HUES48 (cell line): ENCODE measurements around the gene OR1L8.
"Not testable (repeated sequence)": the region's sequence is repeated elsewhere in the genome, so short reads cannot be mapped to it uniquely, and the experiment has no call there.

ENCODE experiments used
- H3K27ac ChIP-seq: one replicate; pipeline ENCODE4 v1.7.0; 2013; ENCODE audit warnings: low read depth, low read length, inconsistent platforms
- H3K27me3 ChIP-seq: 2 replicates; pipeline ENCODE4 v1.6.1; 2013; ENCODE audit warnings: mild to moderate bottlenecking, low read length; ENCODE audit not compliant: control insufficient read depth, insufficient read depth
- H3K36me3 ChIP-seq: 2 replicates; pipeline ENCODE4 v1.6.1; 2013; ENCODE audit warnings: low read length; ENCODE audit not compliant: control insufficient read depth, insufficient read depth
- H3K4me1 ChIP-seq: 2 replicates; pipeline ENCODE4 v1.6.1; 2013; ENCODE audit warnings: mild to moderate bottlenecking, low read length; ENCODE audit not compliant: control insufficient read depth, insufficient read depth
- H3K4me3 ChIP-seq: 2 replicates; pipeline ENCODE4 v1.5.1; 2013; ENCODE audit warnings: mild to moderate bottlenecking, low read depth, low read length
- H3K9ac ChIP-seq: 2 replicates; pipeline ENCODE4 v1.6.1; 2013; ENCODE audit warnings: mild to moderate bottlenecking, low read depth, low read length, moderate library complexity
- H3K9me3 ChIP-seq: 2 replicates; pipeline ENCODE4 v1.6.1; 2013; ENCODE audit warnings: low read length; ENCODE audit not compliant: control insufficient read depth, insufficient read depth

OR1L8 gene

DNA sequence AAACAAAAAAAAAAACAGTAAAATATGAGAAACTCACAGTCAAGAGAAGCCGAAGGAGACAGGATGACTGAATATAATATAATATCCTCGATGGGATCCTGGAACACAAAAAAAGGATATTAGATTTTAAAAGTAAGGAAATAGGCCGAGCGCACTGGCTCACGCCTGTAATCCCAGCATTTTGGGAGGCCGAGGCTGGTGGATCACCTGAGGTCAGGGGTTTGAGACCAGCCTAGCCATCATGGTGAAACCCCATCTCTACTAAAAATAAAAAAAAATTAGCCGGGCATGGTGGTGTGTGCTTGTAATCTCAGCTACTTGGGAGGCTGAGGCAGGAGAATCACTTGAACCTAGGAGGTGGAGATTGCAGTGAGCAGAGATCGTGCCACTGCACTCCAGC, at the start of gene OR1L8:
TSS of gene OR1L8 (minus strand) at position 101 of the 400 bp plus-strand sequence. CDS start 14,907 bp downstream, outside the sequence.
- not testable (repeated sequence) for H3K9ac ChIP-seq, H3K36me3 ChIP-seq, H3K27ac ChIP-seq, H3K27me3 ChIP-seq, H3K4me1 ChIP-seq, H3K4me3 ChIP-seq
- H3K9me3 ChIP-seq = peaks cover 43% of the 10 kb centered on the region

DNA sequence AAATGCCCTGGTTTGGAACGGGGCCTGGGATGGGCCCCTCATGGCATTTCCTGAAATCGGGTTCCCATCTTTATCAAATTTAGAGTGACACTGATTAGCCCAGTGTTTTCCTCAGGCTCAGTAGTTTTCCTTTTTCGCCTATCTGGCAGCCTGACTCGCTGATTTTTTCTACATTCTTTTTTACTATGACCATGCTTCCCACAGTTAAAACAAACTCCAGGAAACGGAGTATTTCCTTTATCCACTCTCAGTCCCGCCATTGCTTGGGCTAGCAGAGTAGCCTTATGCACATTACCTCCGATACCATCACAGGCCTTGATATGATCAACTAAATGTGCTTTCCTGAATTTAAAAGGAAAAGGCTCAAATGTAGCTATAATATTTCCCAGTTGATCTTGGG, 36.8 kb upstream of the OR1L8 start:
- H3K4me3 ChIP-seq = no peak overlapping the region
- peaks cover 82% of the 10 kb centered on the region for H3K9me3 ChIP-seq
- H3K27me3 ChIP-seq = no peaks in the 10 kb centered on the region
- no peak overlapping the region for H3K9ac ChIP-seq
- no peaks in the 10 kb centered on the region for H3K36me3 ChIP-seq
- H3K27ac ChIP-seq = no peak overlapping the region
- H3K4me1 ChIP-seq = no peaks in the 10 kb centered on the region

- no peak within 1 kb of the TSS for H3K9ac ChIP-seq
- no peak within 1 kb of the TSS for H3K27ac ChIP-seq
- H3K36me3 ChIP-seq = no peaks in the 10 kb centered on the region
- no peak within 1 kb of the TSS for H3K4me3 ChIP-seq
- peaks cover 76% of the 10 kb centered on the region for H3K9me3 ChIP-seq
- no peaks in the 10 kb centered on the region for H3K27me3 ChIP-seq
- H3K4me1 ChIP-seq = no peaks in the 10 kb centered on the region
Measured at GRCh38 chr9:122614362-122614761, 31.2 kb upstream of the OR1L8 start, which contains the start of gene OR1Q1. TSS of gene OR1Q1 (plus strand) at chr9:122614738. CDS start at chr9:122614738, 0 bp downstream.

- no peaks in the 10 kb centered on the region for H3K27me3 ChIP-seq
- peaks cover 81% of the 10 kb centered on the region for H3K9me3 ChIP-seq
- H3K27ac ChIP-seq = no peak overlapping the region
- no peak overlapping the region for H3K4me3 ChIP-seq
- H3K9ac ChIP-seq = no peak overlapping the region
- no peaks in the 10 kb centered on the region for H3K36me3 ChIP-seq
- H3K4me1 ChIP-seq = no peaks in the 10 kb centered on the region
Measured at GRCh38 chr9:122609804-122610203, 26.6 kb upstream of the OR1L8 start.

DNA sequence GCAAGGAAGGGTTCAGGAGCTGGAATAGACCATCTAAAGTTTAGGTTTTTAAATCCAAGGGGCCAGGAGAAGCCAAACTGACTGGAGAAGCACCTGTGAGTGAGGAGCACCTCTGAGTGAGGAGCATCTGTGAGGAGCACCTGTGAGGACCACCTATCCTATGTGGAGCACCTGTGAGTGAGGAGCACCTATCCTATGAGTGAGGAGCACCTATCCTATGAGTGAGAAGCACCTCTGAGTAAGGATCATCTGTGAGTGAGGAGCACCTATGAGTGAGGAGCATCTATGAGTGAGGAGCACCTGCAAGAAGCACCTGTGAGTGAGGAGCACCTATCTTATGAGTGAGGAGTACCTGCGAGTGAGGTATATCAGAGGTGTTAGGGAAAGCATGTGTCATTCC, 23.4 kb upstream of the OR1L8 start:
- Histone ChIP-seq H3K36me3 (no peaks in the 10 kb centered on the region), H3K27ac (no peak overlapping the region), H3K9me3 (peaks cover 87% of the 10 kb centered on the region), H3K27me3 (no peaks in the 10 kb centered on the region), H3K9ac (no peak overlapping the region), H3K4me1 (no peaks in the 10 kb centered on the region), H3K4me3 (no peak overlapping the region)

DNA sequence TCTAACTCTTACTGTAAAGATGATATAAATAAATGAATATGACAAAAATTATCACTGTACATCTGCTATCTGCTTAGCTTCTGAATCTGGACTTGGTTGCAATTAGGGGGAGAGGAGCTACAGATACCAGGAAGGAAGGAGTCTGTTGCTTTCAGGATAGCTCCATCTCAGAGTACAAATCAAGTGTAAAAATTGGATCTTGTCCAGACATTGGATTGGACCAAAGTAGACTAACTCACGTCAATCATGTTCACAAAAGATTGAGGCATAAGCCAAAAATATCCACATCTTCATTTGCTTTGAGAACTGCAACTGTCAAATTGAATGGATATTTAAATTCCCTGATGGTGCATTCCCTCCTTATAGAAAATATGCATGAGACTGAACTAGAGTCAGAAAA, 22.5 kb upstream of the OR1L8 start:
- H3K36me3 ChIP-seq = no peaks in the 10 kb centered on the region
- peaks cover 84% of the 10 kb centered on the region for H3K9me3 ChIP-seq
- no peaks in the 10 kb centered on the region for H3K4me1 ChIP-seq
- no peaks in the 10 kb centered on the region for H3K27me3 ChIP-seq
- no peak overlapping the region for H3K4me3 ChIP-seq
- H3K27ac ChIP-seq = no peak overlapping the region
- no peak overlapping the region for H3K9ac ChIP-seq

- Histone ChIP-seq H3K4me1 (no peaks in the 10 kb centered on the region), H3K36me3 (no peaks in the 10 kb centered on the region), H3K9me3 (peaks cover 57% of the 10 kb centered on the region), H3K4me3 (no peak overlapping the region), H3K27me3 (no peaks in the 10 kb centered on the region), H3K27ac (no peak overlapping the region), H3K9ac (no peak overlapping the region)
Measured at GRCh38 chr9:122580360-122580759, 2.8 kb downstream of the OR1L8 start.

GRCh38 chr9:122579874-122580273, 3.3 kb downstream of the OR1L8 start:
- Histone ChIP-seq H3K9me3 (peaks cover 62% of the 10 kb centered on the region), H3K27ac (no peak overlapping the region), H3K27me3 (no peaks in the 10 kb centered on the region), H3K4me3 (no peak overlapping the region), H3K4me1 (no peaks in the 10 kb centered on the region), H3K9ac (no peak overlapping the region), H3K36me3 (no peaks in the 10 kb centered on the region)

- H3K27me3 ChIP-seq = no peaks in the 10 kb centered on the region
- H3K4me1 ChIP-seq = no peaks in the 10 kb centered on the region
- H3K27ac ChIP-seq = no peak overlapping the region
- peaks cover 78% of the 10 kb centered on the region for H3K9me3 ChIP-seq
- no peak overlapping the region for H3K4me3 ChIP-seq
- H3K9ac ChIP-seq = no peak overlapping the region
- H3K36me3 ChIP-seq = no peaks in the 10 kb centered on the region
Measured at GRCh38 chr9:122572456-122572855, 10.7 kb downstream of the OR1L8 start.

GRCh38 chr9:122567901-122568300, 15.3 kb downstream of the OR1L8 start:
- Histone ChIP-seq H3K4me1 (no peaks in the 10 kb centered on the region), H3K4me3 (no peak overlapping the region), H3K9me3 (peaks cover 80% of the 10 kb centered on the region), H3K36me3 (no peaks in the 10 kb centered on the region), H3K9ac (no peak overlapping the region), H3K27ac (no peak overlapping the region), H3K27me3 (no peaks in the 10 kb centered on the region)

GRCh38 chr9:122562134-122562760, 20.9 kb downstream of the OR1L8 start:
- Histone ChIP-seq H3K9me3 (peaks cover 75% of the 10 kb centered on the region), H3K27me3 (no peaks in the 10 kb centered on the region), H3K36me3 (no peaks in the 10 kb centered on the region), H3K27ac (no peak overlapping the region), H3K4me1 (no peaks in the 10 kb centered on the region), H3K4me3 (no peak overlapping the region), H3K9ac (no peak overlapping the region)
